Activated CD8-positive, alpha-beta memory T cell treated with anti-CD3 and anti-CD28 coated beads for 4 hours (primary cell): Measurements from ENCODE around the gene KCNQ5.
"Not testable (repeated sequence)": the region's sequence is repeated elsewhere in the genome, so short reads cannot be mapped to it uniquely, and the experiment has no call there.

Experiments used
- DNase-seq, 2 donors: peaks; one replicate each; pipeline ENCODE4 v3.0.0-alpha.2; 2020; ENCODE audit warnings: low read depth in 2 of 2

KCNQ5 gene

GRCh38 chr6:72841195-72841594 lies 219.3 kb downstream of the KCNQ5 start:
- DNase-seq: no peak

- DNase-seq: no peak
Observed at GRCh38 chr6:72842140-72842539, 220.3 kb downstream of the KCNQ5 start.

- DNase-seq: no peak
Observed at GRCh38 chr6:72844614-72845013, 222.8 kb downstream of the KCNQ5 start.

GRCh38 chr6:72849346-72849745 lies 227.5 kb downstream of the KCNQ5 start:
- no peak for DNase-seq

- DNase-seq: no peak
Observed at GRCh38 chr6:72850040-72850439, 228.2 kb downstream of the KCNQ5 start.

GRCh38 chr6:72850469-72850868 lies 228.6 kb downstream of the KCNQ5 start:
- DNase-seq: no peak

- no peak for DNase-seq
Observed at GRCh38 chr6:72855471-72855870, 233.6 kb downstream of the KCNQ5 start.

GRCh38 chr6:72856801-72857200 lies 234.9 kb downstream of the KCNQ5 start:
- DNase-seq: no peak

GRCh38 chr6:72857791-72858585 lies 236.1 kb downstream of the KCNQ5 start:
- DNase-seq: no peak

GRCh38 chr6:72861059-72861458 lies 239.2 kb downstream of the KCNQ5 start:
- DNase-seq: no peak

GRCh38 chr6:72861935-72862432 lies 240.1 kb downstream of the KCNQ5 start:
- DNase-seq: no peak

- no peak for DNase-seq
Observed at GRCh38 chr6:72863131-72863530, 241.3 kb downstream of the KCNQ5 start.

- DNase-seq: no peak
Observed at GRCh38 chr6:72864236-72864635, 242.4 kb downstream of the KCNQ5 start.

GRCh38 chr6:72864799-72865198 lies 242.9 kb downstream of the KCNQ5 start:
- DNase-seq: no peak

GRCh38 chr6:72865467-72865866 lies 243.6 kb downstream of the KCNQ5 start:
- DNase-seq: no peak

GRCh38 chr6:72869621-72870020 lies 247.8 kb downstream of the KCNQ5 start:
- no peak for DNase-seq

- DNase-seq: no peak
Observed at GRCh38 chr6:72873433-72873832, 251.6 kb downstream of the KCNQ5 start.

GRCh38 chr6:72876256-72876655 lies 254.4 kb downstream of the KCNQ5 start:
- DNase-seq: no peak

- no peak for DNase-seq
Observed at GRCh38 chr6:72886170-72886569, 264.3 kb downstream of the KCNQ5 start.

- DNase-seq: no peak
Observed at GRCh38 chr6:72890233-72890632, 268.4 kb downstream of the KCNQ5 start.

- no peak for DNase-seq
Observed at GRCh38 chr6:72890671-72891070, 268.8 kb downstream of the KCNQ5 start.

- DNase-seq: no peak
Observed at GRCh38 chr6:72892901-72893300, 271.0 kb downstream of the KCNQ5 start.

- no peak for DNase-seq
Observed at GRCh38 chr6:72894091-72894490, 272.2 kb downstream of the KCNQ5 start.

GRCh38 chr6:72898313-72898712 lies 276.4 kb downstream of the KCNQ5 start:
- DNase-seq: not testable (repeated sequence)
